B cell (primary cell): ENCODE results near the gene NEK11.

Source experiments
- CTCF ChIP-seq: fragments of 200-600 bp; IDR thresholded peaks from one replicate; pipeline ENCODE4 v1.8.0; 2022; ENCODE audit warnings: antibody characterized with exemption, mild to moderate bottlenecking
- EZH2 ChIP-seq: IDR thresholded peaks from 2 replicates; pipeline ENCODE4 v1.6.1; 2012; ENCODE audit warnings: borderline replicate concordance, low read depth, mild to moderate bottlenecking, moderate library complexity, low read length; ENCODE audit not compliant: insufficient read depth, poor library complexity, severe bottlenecking

DNA sequence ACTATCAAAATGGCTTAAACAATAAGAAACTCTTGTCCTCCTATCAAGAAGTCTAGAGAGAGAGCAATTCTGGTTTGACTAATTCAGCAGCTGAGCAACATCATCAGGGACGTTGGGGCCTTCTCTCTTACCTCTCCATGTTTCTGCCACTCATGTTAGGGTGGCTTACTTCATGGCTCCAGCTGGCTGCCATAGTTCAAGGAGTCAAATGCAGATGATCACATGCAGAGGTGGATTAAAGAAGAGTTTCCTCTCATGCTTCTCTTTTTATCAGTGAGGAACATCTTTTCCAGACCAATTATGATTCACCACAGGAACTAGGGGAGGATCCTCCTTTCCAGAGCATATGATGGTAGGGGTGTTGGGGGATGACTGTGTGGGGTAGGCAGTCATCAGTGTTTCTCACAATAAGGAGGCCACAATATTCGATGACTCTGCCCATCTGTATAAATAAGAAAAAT, 45.5 kb downstream of the NEK11 start:
- TF ChIP-seq CTCF, result no peak
- TF ChIP-seq EZH2, result no peak
